Endothelial cell (in vitro differentiated cells): ENCODE measurements around the gene LIG3. TPM values are rescaled to one million over a fixed set of nuclear protein-coding genes. Genes with fewer than 3 reads are reported as not detected.

Experiments used
- DNase-seq: peaks from one replicate; pipeline ENCODE4 v3.0.0; 2021; ENCODE audit warnings: low spot score
- H3K27ac Mint-ChIP-seq: one replicate; pipeline ENCODE4 v1.8.0; 2021; ENCODE audit warnings: mixed read lengths, inconsistent platforms; ENCODE audit not compliant: unreplicated experiment
- H3K27me3 Mint-ChIP-seq: one replicate; pipeline ENCODE4 v1.8.0; 2021; ENCODE audit warnings: mild to moderate bottlenecking, moderate library complexity, mixed read lengths, inconsistent platforms; ENCODE audit not compliant: unreplicated experiment
- H3K36me3 Mint-ChIP-seq: one replicate; pipeline ENCODE4 v1.8.0; 2021; ENCODE audit warnings: mild to moderate bottlenecking, low read depth, mixed read lengths, inconsistent platforms; ENCODE audit not compliant: unreplicated experiment
- H3K4me1 Mint-ChIP-seq: one replicate; pipeline ENCODE4 v1.8.0; 2021; ENCODE audit warnings: mild to moderate bottlenecking, mixed read lengths, inconsistent platforms; ENCODE audit not compliant: unreplicated experiment
- H3K4me3 Mint-ChIP-seq: one replicate; pipeline ENCODE4 v1.8.0; 2021; ENCODE audit warnings: mild to moderate bottlenecking, mixed read lengths, inconsistent platforms; ENCODE audit not compliant: unreplicated experiment
- H3K9me3 Mint-ChIP-seq: one replicate; pipeline ENCODE4 v1.8.0; 2021; ENCODE audit warnings: mixed read lengths, inconsistent platforms; ENCODE audit not compliant: unreplicated experiment
- CTCF ChIP-seq: fragments of 200-600 bp; sonication (generic); IDR thresholded peaks from one replicate; pipeline ENCODE4 v1.5.0; 2021; ENCODE audit warnings: antibody characterized with exemption; ENCODE audit not compliant: unreplicated experiment
- total RNA-seq: library from RNA; stranded (reverse); fragmentation: NEBNext Ultra II Directional; extraction: Animal tissue kit (Norgen Biotek cat#: 25700); gene quantifications from one replicate; pipeline ENCODE4 v1.2.1, GENCODE V29; 2021; ENCODE audit not compliant: unreplicated experiment

The LIG3 gene
- total RNA-seq, 1 donor from 2014 or later: 42.1 TPM

- Mint-ChIP-seq H3K9me3 (no peaks in the 10 kb centered on the region), H3K4me3 (no peak overlapping the region), H3K27me3 (peaks cover under 1% of the 10 kb centered on the region), H3K4me1 (peaks cover 15% of the 10 kb centered on the region), H3K27ac (no peak overlapping the region), H3K36me3 (no peaks in the 10 kb centered on the region)
- no peak for DNase-seq
- TF ChIP-seq CTCF: no peak
Observed at GRCh38 chr17:34974794-34975785, 5.2 kb upstream of the LIG3 start.

GRCh38 chr17:34979153-34979552 is 1.2 kb upstream of the LIG3 start:
- no peak for DNase-seq
- Mint-ChIP-seq H3K9me3 (no peaks in the 10 kb centered on the region), H3K4me1 (peaks cover 21% of the 10 kb centered on the region), H3K27me3 (peaks cover 7% of the 10 kb centered on the region), H3K36me3 (peaks cover 4% of the 10 kb centered on the region), H3K4me3 (no peak overlapping the region), H3K27ac (no peak overlapping the region)
- TF ChIP-seq CTCF: no peak

GRCh38 chr17:34979650-34980352 is 511 bp upstream of the LIG3 start:
- Mint-ChIP-seq H3K36me3 (peaks cover 4% of the 10 kb centered on the region), H3K27ac (peak overlapping the region; percentile 93), H3K27me3 (peaks cover 7% of the 10 kb centered on the region), H3K4me3 (peak overlapping the region; percentile 93), H3K9me3 (no peaks in the 10 kb centered on the region), H3K4me1 (peaks cover 21% of the 10 kb centered on the region)
- no peak for TF ChIP-seq CTCF
- no peak for DNase-seq

GRCh38 chr17:34980681-34981537 is 597 bp downstream of the LIG3 start:
- DNase-seq: peak; percentile 67
- Mint-ChIP-seq H3K27me3 (peaks cover 7% of the 10 kb centered on the region), H3K4me1 (peaks cover 21% of the 10 kb centered on the region), H3K27ac (peak overlapping the region; percentile 95), H3K4me3 (peak overlapping the region; percentile 95), H3K36me3 (peaks cover 4% of the 10 kb centered on the region), H3K9me3 (no peaks in the 10 kb centered on the region)
- peak; percentile 13 for TF ChIP-seq CTCF
